ENCODE data around the gene LRRTM1.

- TF ChIP-seq CTCF (IDR thresholded peaks at IDR 0.05) (peak; percentile 38 to 43 (median 39)), POLR2A (IDR thresholded peaks at IDR 0.05; ENCODE audit: low read depth) (no peak), POLR2AphosphoS5 (IDR thresholded peaks at IDR 0.05) (peak in 1 of 2 donors; percentile 12)
These were observed 16.0 kb downstream of the LRRTM1 start for GRCh38 chr2:80288576-80288975.

Measured in esophagus muscularis mucosa (tissue), 3 donors.